H1 (cell line): ENCODE measurements around the gene GDF2. TPM values are rescaled to one million over a fixed set of nuclear protein-coding genes. Genes with fewer than 3 reads are reported as not detected.
A peak's percentile ranks its signal among the peaks of the same experiment; 100 is the strongest.

Experiments
- CTCF ChIA-PET: fragments of 300-600 bp; sonication (Branson Sonifier 250); formaldehyde crosslinking; loops from one replicate; lab custom pipeline; 2021; ENCODE audit not compliant: partially characterized antibody; lab: Charles Lee
- POLR2A ChIA-PET: fragments of 300-600 bp; sonication (Branson Sonifier 250); formaldehyde crosslinking; loops from one replicate; lab custom pipeline; 2021; ENCODE audit warnings: inconsistent platforms; ENCODE audit not compliant: partially characterized antibody; lab: Charles Lee
- DNase-seq, 2 experiments: peaks; one replicate each; pipeline versions ENCODE4 v3.0.0 to v3.0.0-alpha.2; 2010 to 2022; ENCODE audit warnings: low spot score in 2 of 2, low read depth in 1 of 2, mixed read lengths in 1 of 2
- FAIRE-seq: peaks from 2 replicates; lab custom pipeline; 2011; peaks lifted over from hg19 to GRCh38; lab: Jason Lieb, UNC
- H2AFZ ChIP-seq: 2 replicates; pipeline ENCODE4 v1.8.1; 2012; ENCODE audit warnings: low read length, inconsistent platforms
- H2AK5ac ChIP-seq: 2 replicates; pipeline ENCODE4 v1.6.1; 2013; ENCODE audit warnings: low read depth, low read length
- H2BK120ac ChIP-seq: replicated peaks from 2 replicates; pipeline ENCODE3; 2013; ENCODE audit warnings: low read depth, low read length, inconsistent platforms
- H2BK12ac ChIP-seq: 2 replicates; pipeline ENCODE4 v1.6.1; 2013; ENCODE audit warnings: low read depth, low read length
- H2BK15ac ChIP-seq: 2 replicates; pipeline ENCODE4 v1.6.1; 2013; ENCODE audit warnings: low read length
- H2BK20ac ChIP-seq: 2 replicates; pipeline ENCODE4 v1.6.1; 2013; ENCODE audit warnings: low read length
- H2BK5ac ChIP-seq: 2 replicates; pipeline ENCODE4 v1.6.1; 2013; ENCODE audit warnings: low read depth, low read length
- H3K14ac ChIP-seq: 2 replicates; pipeline ENCODE4 v1.6.1; 2013; ENCODE audit warnings: inconsistent platforms; ENCODE audit not compliant: insufficient read length
- H3K18ac ChIP-seq: 2 replicates; pipeline ENCODE4 v1.6.1; 2013; ENCODE audit warnings: low read length; ENCODE audit errors: extremely low read depth
- H3K23ac ChIP-seq: 2 replicates; pipeline ENCODE4 v1.6.1; 2013; ENCODE audit warnings: inconsistent platforms; ENCODE audit not compliant: insufficient read length
- H3K23me2 ChIP-seq: 2 replicates; pipeline ENCODE4 v1.6.1; 2013; ENCODE audit warnings: low read depth, low read length
- H3K27ac ChIP-seq: 2 replicates; pipeline ENCODE4 v1.6.1; 2011; ENCODE audit warnings: low read depth, low read length, inconsistent platforms
- H3K27me3 ChIP-seq, 4 experiments: replicated peaks in 1 of 4; 1 replicate in 1 of 4; 2 replicates in 3 of 4; pipeline versions ENCODE4 v1.6.1 to v1.8.1; 2011 to 2013; ENCODE audit warnings: low read length in 3 of 4, mild to moderate bottlenecking in 3 of 4, inconsistent platforms in 2 of 4, mixed read lengths in 2 of 4, moderate library complexity in 1 of 4; ENCODE audit not compliant: control insufficient read depth in 3 of 4, insufficient read depth in 3 of 4; ENCODE audit errors: extremely low read depth in 1 of 4
- H3K36me3 ChIP-seq, 4 experiments: 2 replicates each; pipeline versions ENCODE4 v1.6.1 to v1.8.1; 2011 to 2013; ENCODE audit warnings: mild to moderate bottlenecking in 4 of 4, low read length in 3 of 4, moderate library complexity in 2 of 4, control low read depth in 1 of 4, inconsistent platforms in 1 of 4; ENCODE audit not compliant: insufficient read depth in 4 of 4, control insufficient read depth in 2 of 4
- H3K4ac ChIP-seq: replicated peaks from 2 replicates; pipeline ENCODE3; 2013; ENCODE audit warnings: low read length, low read depth, mixed read lengths, inconsistent platforms; ENCODE audit not compliant: insufficient read length
- H3K4me1 ChIP-seq, 4 experiments: replicated peaks in 1 of 4; 1 replicate in 1 of 4; 2 replicates in 3 of 4; pipeline versions ENCODE4 v1.6.1 to v1.8.1; 2011 to 2013; ENCODE audit warnings: low read length in 3 of 4, inconsistent platforms in 2 of 4, mixed read lengths in 1 of 4; ENCODE audit not compliant: insufficient read depth in 4 of 4, control insufficient read depth in 3 of 4
- H3K4me2 ChIP-seq, 2 experiments: 2 replicates each; pipeline versions ENCODE4 v1.6.1 to v1.8.1; 2011 to 2013; ENCODE audit warnings: low read depth in 2 of 2, low read length in 2 of 2, control low read depth in 1 of 2, inconsistent platforms in 1 of 2, mild to moderate bottlenecking in 1 of 2; ENCODE audit not compliant: insufficient read depth in 1 of 2
- H3K4me3 ChIP-seq, 4 experiments: fragments of 200-600, 300-600 bp in 1 of 4; sonication (generic), shearing (Covaris generic), sonication (Bioruptor Twin) in 1 of 4; 2 replicates each; pipeline versions ENCODE4 v1.5.1 to v1.8.1; 2011 to 2016; ENCODE audit warnings: low read length in 4 of 4, low read depth in 3 of 4, control low read depth in 2 of 4, inconsistent platforms in 2 of 4, mild to moderate bottlenecking in 2 of 4, mixed read lengths in 1 of 4, moderate library complexity in 1 of 4; ENCODE audit not compliant: insufficient read depth in 2 of 4; ENCODE audit errors: extremely low read depth in 1 of 4
- H3K56ac ChIP-seq: replicated peaks from 2 replicates; pipeline ENCODE3; 2013; ENCODE audit warnings: low read depth, mild to moderate bottlenecking, mixed read lengths, low read length, inconsistent platforms; ENCODE audit not compliant: insufficient read length
- H3K79me1 ChIP-seq: 2 replicates; pipeline ENCODE4 v1.6.1; 2013; ENCODE audit warnings: low read depth, low read length, control low read depth
- H3K79me2 ChIP-seq, 2 experiments: 2 replicates each; pipeline versions ENCODE4 v1.6.1 to v1.8.1; 2012 to 2013; ENCODE audit warnings: low read length in 2 of 2, mild to moderate bottlenecking in 2 of 2, inconsistent platforms in 1 of 2; ENCODE audit not compliant: insufficient read depth in 2 of 2, control insufficient read depth in 1 of 2
- H3K9ac ChIP-seq, 4 experiments: replicated peaks in 1 of 4; 1 replicate in 1 of 4; 2 replicates in 3 of 4; pipeline versions ENCODE4 v1.6.1 to v1.8.1; 2011 to 2013; ENCODE audit warnings: low read depth in 3 of 4, low read length in 3 of 4, control low read depth in 2 of 4, mild to moderate bottlenecking in 2 of 4, moderate library complexity in 2 of 4, inconsistent platforms in 1 of 4; ENCODE audit errors: extremely low read depth in 1 of 4
- H3K9me3 ChIP-seq, 2 experiments: 2 replicates each; pipeline versions ENCODE4 v1.6.1 to v1.8.1; 2012 to 2013; ENCODE audit warnings: mild to moderate bottlenecking in 2 of 2, moderate library complexity in 2 of 2, control low read depth in 1 of 2, inconsistent platforms in 1 of 2, low read depth in 1 of 2, low read length in 1 of 2, mixed read lengths in 1 of 2; ENCODE audit not compliant: insufficient read depth in 2 of 2
- H4K20me1 ChIP-seq, 2 experiments: replicated peaks in 1 of 2; 2 replicates each; pipeline versions ENCODE3 to v1.8.1; 2011 to 2013; ENCODE audit warnings: inconsistent platforms in 2 of 2, low read length in 2 of 2, mild to moderate bottlenecking in 1 of 2; ENCODE audit not compliant: insufficient read depth in 2 of 2, control insufficient read depth in 1 of 2
- H4K5ac ChIP-seq: 2 replicates; pipeline ENCODE4 v1.6.1; 2013; ENCODE audit warnings: low read length, low read depth, mixed read lengths, inconsistent platforms; ENCODE audit not compliant: insufficient read length
- H4K8ac ChIP-seq: 2 replicates; pipeline ENCODE4 v1.8.0; 2013; ENCODE audit warnings: mild to moderate bottlenecking, moderate library complexity, low read length, inconsistent platforms; ENCODE audit not compliant: insufficient read depth; ENCODE audit errors: extremely low read depth
- H4K91ac ChIP-seq: replicated peaks from 2 replicates; pipeline ENCODE3; 2013; ENCODE audit warnings: low read length, mixed read lengths, inconsistent platforms; ENCODE audit not compliant: insufficient read length
- KDM1A ChIP-seq: fragments of 200-600, 300-600 bp; sonication (generic); IDR thresholded peaks from 2 replicates; pipeline ENCODE4 v1.7.1; 2016; ENCODE audit warnings: mild to moderate bottlenecking, low read length, borderline replicate concordance
- POLR2AphosphoS5 ChIP-seq: IDR thresholded peaks from 2 replicates; pipeline ENCODE4 v1.6.1; 2011; ENCODE audit warnings: low read depth, low read length
- TAF1 ChIP-seq: IDR thresholded peaks from 2 replicates; pipeline ENCODE4 v1.6.1; 2011; ENCODE audit warnings: mild to moderate bottlenecking, low read depth, low read length
- WGBS, 2 experiments: shearing (Covaris generic) in 1 of 2; methylation state at CpG; one replicate each; pipeline versions ENCODE4 v1.1.6 to v1.1.7; 2013 to 2015; ENCODE audit warnings: low lambda C conversion rate in 2 of 2, mixed read lengths in 2 of 2, inconsistent platforms in 1 of 2, low coverage in 1 of 2, missing lambda C conversion rate in 1 of 2; ENCODE audit not compliant: insufficient replicate concordance in 2 of 2, insufficient coverage in 1 of 2, insufficient read length in 1 of 2; ENCODE audit errors: extremely low coverage in 1 of 2, missing lambda C conversion rate in 1 of 2; 5-methylcytosine and 5-hydroxymethylcytosine counted together
- polyA plus RNA-seq, 7 experiments: library from polyadenylated mRNA; depleted of rRNA in 3 of 7; stranded (reverse) in 5 of 7; unstranded in 2 of 7; fragments of >200 nt in 5 of 7; fragments of 200-250 nt in 2 of 7; gene quantifications; 1 replicate in 5 of 7; 2 replicates in 1 of 7; 4 replicates in 1 of 7; pipeline versions ENCODE4 v1.2.1 to v1.2.3, GENCODE V29; 2011 to 2013; ENCODE audit warnings: missing spikeins in 2 of 7, mixed read lengths in 2 of 7
- total RNA-seq: library from RNA; stranded (reverse); fragmentation: NEBNext Ultra II Directional; extraction: Animal tissue kit (Norgen Biotek cat#: 25700); gene quantifications from 2 replicates; pipeline ENCODE4 v1.2.1, GENCODE V29; 2021

The GDF2 gene
- total and polyA plus RNA-seq, 2 of the 8 experiments (the other 6 are each of a cell fraction or from before 2014, with no cell fraction given), result not detected

DNA sequence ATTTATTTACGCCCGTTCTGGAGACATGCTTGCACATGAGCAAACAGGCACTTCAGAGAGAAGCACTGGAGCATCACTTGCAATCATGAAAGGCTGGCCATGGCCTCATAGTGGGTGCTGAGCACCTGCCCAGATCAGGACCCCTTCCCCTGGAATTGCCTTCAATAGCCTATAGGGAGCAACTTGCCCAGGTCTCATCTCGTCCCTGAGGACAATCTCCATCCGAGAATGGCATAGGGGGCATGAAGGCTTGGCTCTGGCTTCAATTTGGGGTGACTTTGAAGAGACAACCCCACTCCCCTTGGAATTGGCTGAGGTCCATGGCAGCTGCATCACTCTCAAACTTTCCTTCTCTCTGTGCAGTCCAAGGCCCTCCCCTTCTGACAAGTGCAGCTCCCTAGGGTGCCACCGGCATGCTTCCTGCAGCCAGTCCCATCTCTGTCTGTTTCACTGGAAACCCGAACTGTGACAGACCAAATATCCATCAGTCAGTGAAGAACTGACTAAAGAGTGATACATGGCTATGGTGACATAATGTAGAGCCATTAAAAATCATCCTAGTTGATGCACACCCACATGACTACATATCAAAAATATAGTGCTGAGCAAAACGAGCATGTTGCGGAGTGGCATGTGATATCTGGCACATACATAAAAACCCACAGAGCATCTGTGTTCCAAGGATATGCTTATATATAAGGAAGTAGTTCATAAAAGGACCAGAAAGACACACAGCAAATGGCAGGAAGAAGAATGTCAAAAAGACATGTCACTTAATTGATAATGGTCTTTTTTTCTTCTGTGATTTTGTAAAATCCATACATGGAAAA is 12.4 kb downstream of the GDF2 start:
- Histone ChIP-seq H3K18ac (no peak overlapping the region), H3K4me2 (no peak overlapping the region), H3K9me3 (no peaks in the 10 kb centered on the region), H4K91ac (no peak overlapping the region), H2AFZ (no peak overlapping the region), H3K14ac (no peak overlapping the region), H2AK5ac (no peak overlapping the region), H4K5ac (no peak overlapping the region), H3K23ac (no peak overlapping the region), H2BK5ac (no peak overlapping the region), H2BK15ac (peak overlapping the region; percentile 33; the same call in 1 of the 2 replicates), H3K79me2 (no peaks in the 10 kb centered on the region), H4K20me1 (no peaks in the 10 kb centered on the region), H3K36me3 (no peaks in the 10 kb centered on the region), H2BK20ac (no peak overlapping the region), H3K56ac (no peak overlapping the region), H3K9ac (no peak overlapping the region), H3K27me3 (no peaks in the 10 kb centered on the region), H4K8ac (no peak overlapping the region), H3K27ac (no peak overlapping the region), H2BK120ac (no peak overlapping the region), H3K79me1 (no peaks in the 10 kb centered on the region), H3K4me1 (no peaks in the 10 kb centered on the region), H2BK12ac (no peak overlapping the region), H3K4ac (no peak overlapping the region), H3K4me3 (no peak overlapping the region), H3K23me2 (no peaks in the 10 kb centered on the region)
- no peak for TF ChIP-seq TAF1
- TF ChIP-seq KDM1A, result no peak
- no peak for TF ChIP-seq POLR2AphosphoS5
- ChIA-PET POLR2A (no interaction called here), CTCF (interaction anchor here (1.4 to 1.5 kb wide), 3 partner anchors 19 to 27 kb away, joined by 3 to 4 read pairs (median 3); no protein-coding TSS in a partner anchor)
- DNase-seq, result no peak
- FAIRE-seq, result no peak
- WGBS, 2 experiments, result 88% methylated on average over 8 of the region's 8 CpGs; no CpG with 5 or more reads in 1 of the 2 experiments
